Body of pancreas (tissue), 4 donors: ENCODE results near the gene PHACTR3. TPM values are rescaled to one million over a fixed set of nuclear protein-coding genes. Genes with fewer than 3 reads are reported as not detected.

Source experiments
- ATAC-seq: fragments of 150-250 bp; one replicate; pipeline ENCODE4 v1.9.1; 2016
- DNase-seq, 4 donors: peaks; one replicate each; pipeline ENCODE4 v3.0.0-alpha.2; 2019
- H3K27ac ChIP-seq, 4 donors: fragments of 200-600 bp; sonication (generic); 1 replicate in 3 of 4; 2 replicates in 1 of 4; pipeline versions ENCODE4 v1.5.1 to v1.6.1; 2016 to 2019; ENCODE audit warnings: mild to moderate bottlenecking in 1 of 4, mixed read lengths in 1 of 4, moderate library complexity in 1 of 4
- H3K27me3 ChIP-seq, 2 donors: fragments of 200-600 bp; sonication (generic); one replicate each; pipeline ENCODE4 v1.6.0; 2016; ENCODE audit warnings: mild to moderate bottlenecking in 1 of 2
- H3K36me3 ChIP-seq, 2 donors: fragments of 200-600 bp; sonication (generic); replicated peaks in 1 of 2; 2 replicates each; pipeline ENCODE4 v1.5.1; 2016; ENCODE audit warnings: low read depth in 2 of 2; ENCODE audit not compliant: insufficient read depth in 1 of 2
- H3K4me1 ChIP-seq: fragments of 200-600 bp; sonication (generic); one replicate; pipeline ENCODE4 v1.6.0; 2016
- H3K4me3 ChIP-seq, 2 donors: fragments of 200-600 bp; sonication (generic); 1 replicate in 1 of 2; 2 replicates in 1 of 2; pipeline ENCODE4 v1.5.1; 2016 to 2019
- H3K9me3 ChIP-seq, 3 donors: fragments of 200-600 bp; sonication (generic); 1 replicate in 2 of 3; 2 replicates in 1 of 3; pipeline ENCODE4 v1.5.1; 2016
- CTCF ChIP-seq, 7 experiments: fragments of 450-650 bp in 4 of 7; fragments of 200-600 bp in 3 of 7; sonication (generic) in 3 of 7; IDR thresholded peaks; one replicate each; pipeline ENCODE4 v1.5.1; 2016 to 2019; ENCODE audit warnings: antibody characterized with exemption in 7 of 7
- POLR2A ChIP-seq, 3 donors: fragments of 450-650 bp; IDR thresholded peaks; one replicate each; pipeline ENCODE4 v1.6.1; 2016; ENCODE audit warnings: antibody characterized with exemption in 3 of 3, mild to moderate bottlenecking in 2 of 3
- WGBS, 2 donors: methylation state at CpG; one replicate each; pipeline ENCODE4 v1.1.5; 2017; 5-methylcytosine and 5-hydroxymethylcytosine counted together
- intact Hi-C: fragments of 100-400 bp; cut with DNase I; formaldehyde crosslinking; loops from one replicate; pipeline ENCODE4 v1.15.1; 2023
- total RNA-seq, 2 donors: library from RNA; depleted of rRNA; stranded (reverse); fragments of >200 nt; gene quantifications; one replicate each; pipeline ENCODE4 v1.1.0, GENCODE V29; 2016

The PHACTR3 gene
- total RNA-seq, 2 donors from 2014 or later, result 0.52 to 0.66 TPM

GRCh38 chr20:59604741-59605600 lies 631 bp downstream of the PHACTR3 start:
- H3K27me3 ChIP-seq, result no peaks in the 10 kb centered on the region

DNA sequence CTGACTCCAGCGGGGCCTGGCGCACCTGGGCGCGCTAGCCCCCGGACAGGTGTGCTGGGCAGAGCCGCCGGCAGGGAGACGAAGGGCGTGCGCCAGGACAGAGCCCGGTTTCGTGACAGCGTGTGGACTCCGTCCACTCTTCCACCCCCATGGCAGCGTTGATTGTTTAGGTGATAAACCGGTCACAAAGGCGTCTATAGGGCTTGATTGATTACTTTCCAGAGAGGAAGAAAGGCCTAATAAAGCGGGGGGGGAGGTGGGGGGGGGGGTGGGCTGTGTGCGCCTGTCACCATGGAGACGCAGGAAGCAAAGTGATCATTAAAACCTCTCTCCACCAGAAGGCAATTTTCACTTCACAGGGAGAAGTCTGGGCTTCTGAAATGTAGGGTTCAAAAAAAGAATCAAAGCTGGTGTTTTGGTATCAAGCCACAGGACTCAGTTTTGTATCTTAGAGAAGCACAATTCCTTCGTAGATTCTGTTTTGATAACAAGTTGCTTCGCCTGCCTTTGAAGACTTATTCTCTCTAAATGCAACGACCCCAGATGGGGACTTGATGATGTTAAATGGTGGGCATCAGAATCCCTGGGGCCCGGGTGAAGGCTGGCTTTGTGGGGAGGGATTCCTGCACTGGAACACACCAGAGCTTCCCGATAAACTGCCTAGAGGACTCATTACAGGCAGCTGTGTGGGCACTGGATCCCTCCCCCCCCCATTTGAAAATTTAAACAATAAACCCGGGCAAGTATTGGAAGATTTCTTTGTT lies 1.4 kb downstream of the PHACTR3 start:
- Histone ChIP-seq H3K4me1 (peaks cover 8% of the 10 kb centered on the region), H3K27me3 (no peaks in the 10 kb centered on the region), H3K9me3 (no peaks in the 10 kb centered on the region), H3K4me3 (no peak overlapping the region), H3K36me3 (no peaks in the 10 kb centered on the region), H3K27ac (no peak overlapping the region)
- intact Hi-C loops, result no loop called here
- DNase-seq, result no peak
- ATAC-seq, result no peak
- WGBS, 2 donors, result 6 to 11% methylated on average over 19 to 26 of the region's 26 CpGs
- no peak for TF ChIP-seq POLR2A (IDR thresholded peaks at IDR 0.05)
- TF ChIP-seq CTCF (IDR thresholded peaks at IDR 0.05), result no peak

More at GRCh38 chr20:59604741-59605600, 631 bp downstream of the PHACTR3 start:
- Histone ChIP-seq H3K4me3 (no peak overlapping the region), H3K36me3 (no peaks in the 10 kb centered on the region), H3K9me3 (no peaks in the 10 kb centered on the region), H3K27ac (no peak overlapping the region), H3K4me1 (peaks cover 8% of the 10 kb centered on the region)
- 1 to 2% methylated on average over 21 to 67 of the region's 88 CpGs for WGBS, 2 donors
- ATAC-seq (peak; percentile 24), DNase-seq (no peak)
- intact Hi-C loops, result no loop called here
- no peak for TF ChIP-seq POLR2A (IDR thresholded peaks at IDR 0.05)
- no peak for TF ChIP-seq CTCF (IDR thresholded peaks at IDR 0.05)

- Histone ChIP-seq H3K9me3 (no peaks in the 10 kb centered on the region), H3K27ac (no peak overlapping the region), H3K36me3 (no peaks in the 10 kb centered on the region), H3K27me3 (no peaks in the 10 kb centered on the region), H3K4me1 (peaks cover 8% of the 10 kb centered on the region), H3K4me3 (no peak overlapping the region)
- ATAC-seq, result no peak
- no peak for TF ChIP-seq POLR2A (IDR thresholded peaks at IDR 0.05)
- no peak for TF ChIP-seq CTCF (IDR thresholded peaks at IDR 0.05)
- no peak for DNase-seq
- intact Hi-C loops, result no loop called here
- WGBS, 2 donors, result 54 to 55% methylated on average over 4 of the region's 4 CpGs
These were observed 2.2 kb downstream of the PHACTR3 start for GRCh38 chr20:59606566-59606965.

DNA sequence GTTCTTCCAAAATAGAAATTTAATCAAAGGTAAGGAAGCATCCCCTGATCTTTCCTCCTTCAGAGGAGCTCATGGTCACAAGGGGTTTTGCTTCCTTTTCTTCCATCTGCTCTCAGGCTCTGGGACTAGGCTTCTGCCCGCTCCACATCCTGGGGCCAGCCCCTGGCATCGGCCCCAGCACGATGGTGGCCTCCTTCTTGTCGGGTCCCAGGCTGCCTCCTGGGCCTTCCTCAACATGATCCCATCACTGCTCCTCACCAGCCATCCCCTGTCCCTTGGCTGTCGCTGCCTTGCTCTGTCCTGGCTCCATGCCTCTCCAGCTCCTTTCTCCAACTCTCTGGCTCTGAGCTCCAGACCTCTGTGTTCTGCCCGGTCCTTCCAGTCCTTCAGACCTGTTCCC lies 4.1 kb downstream of the PHACTR3 start:
- Histone ChIP-seq H3K36me3 (no peaks in the 10 kb centered on the region), H3K4me3 (no peak overlapping the region), H3K4me1 (peaks cover 8% of the 10 kb centered on the region), H3K27me3 (no peaks in the 10 kb centered on the region), H3K9me3 (no peaks in the 10 kb centered on the region), H3K27ac (no peak overlapping the region)
- no peak for TF ChIP-seq CTCF (IDR thresholded peaks at IDR 0.05)
- TF ChIP-seq POLR2A (IDR thresholded peaks at IDR 0.05), result no peak
- intact Hi-C loops, result no loop called here
- DNase-seq, result no peak
- 80 to 82% methylated on average over 6 of the region's 6 CpGs for WGBS, 2 donors
- no peak for ATAC-seq
